ENCODE results near the gene TNFSF9.
A peak's percentile ranks its signal among the peaks of the same experiment; 100 is the strongest.

The TNFSF9 gene

GRCh38 chr19:6521718-6522646 is 8.8 kb upstream of the TNFSF9 start:
- H3K27me3 ChIP-seq: no peaks in the 10 kb centered on the region
- no peak for TF ChIP-seq Cebpa-rat (IDR thresholded peaks at IDR 0.05)
- H3K36me3 ChIP-seq: no peaks in the 10 kb centered on the region
- no peaks in the 10 kb centered on the region for H3K9me3 ChIP-seq
- peak overlapping the region; percentile 61 for H3K4me2 ChIP-seq
- no peak overlapping the region for H3K9ac ChIP-seq
- H3K27ac ChIP-seq: peak overlapping the region; percentile 28
- peaks cover 39% of the 10 kb centered on the region for H3K4me1 ChIP-seq
- H3K4me3 ChIP-seq: no peak overlapping the region
- H4K20me1 ChIP-seq: no peaks in the 10 kb centered on the region

GRCh38 chr19:6522712-6523111 is 8.1 kb upstream of the TNFSF9 start:
- Histone ChIP-seq H3K4me1 (peaks cover 39% of the 10 kb centered on the region), H3K9ac (no peak overlapping the region), H3K27me3 (no peaks in the 10 kb centered on the region), H3K4me2 (peak overlapping the region; percentile 61), H3K27ac (peak overlapping the region; percentile 28), H4K20me1 (no peaks in the 10 kb centered on the region), H3K4me3 (no peak overlapping the region), H3K9me3 (no peaks in the 10 kb centered on the region), H3K36me3 (no peaks in the 10 kb centered on the region)
- TF ChIP-seq Cebpa-rat (IDR thresholded peaks at IDR 0.05): no peak

- Histone ChIP-seq H3K27me3 (no peaks in the 10 kb centered on the region), H3K27ac (no peak overlapping the region), H3K9me3 (no peaks in the 10 kb centered on the region), H3K9ac (no peak overlapping the region), H3K4me1 (peaks cover 39% of the 10 kb centered on the region), H3K4me3 (no peak overlapping the region), H3K4me2 (no peak overlapping the region), H3K36me3 (no peaks in the 10 kb centered on the region), H4K20me1 (no peaks in the 10 kb centered on the region)
- no peak for TF ChIP-seq Cebpa-rat (IDR thresholded peaks at IDR 0.05)
These were observed 6.5 kb upstream of the TNFSF9 start for GRCh38 chr19:6524311-6524710.

- Histone ChIP-seq H3K27me3 (no peaks in the 10 kb centered on the region), H3K4me2 (peak overlapping the region; percentile 87), H3K4me1 (peaks cover 57% of the 10 kb centered on the region), H3K27ac (peak overlapping the region; percentile 74), H3K9ac (peak overlapping the region; percentile 49; the same call in 1 of the 2 replicates), H3K9me3 (no peaks in the 10 kb centered on the region), H3K36me3 (no peaks in the 10 kb centered on the region), H3K4me3 (no peak overlapping the region), H4K20me1 (peaks cover 11% of the 10 kb centered on the region; the same call in 1 of the 2 replicates)
- no peak for TF ChIP-seq Cebpa-rat (IDR thresholded peaks at IDR 0.05)
These were observed 2.8 kb upstream of the TNFSF9 start for GRCh38 chr19:6527893-6528543.

- Histone ChIP-seq H3K4me2 (peak overlapping the region; percentile 87), H3K36me3 (no peaks in the 10 kb centered on the region), H3K9ac (peak overlapping the region; percentile 49; the same call in 1 of the 2 replicates), H3K9me3 (no peaks in the 10 kb centered on the region), H3K27me3 (no peaks in the 10 kb centered on the region), H4K20me1 (peaks cover 11% of the 10 kb centered on the region; the same call in 1 of the 2 replicates), H3K4me1 (peaks cover 57% of the 10 kb centered on the region), H3K27ac (peak overlapping the region; percentile 74), H3K4me3 (no peak overlapping the region)
- no peak for TF ChIP-seq Cebpa-rat (IDR thresholded peaks at IDR 0.05)
These were observed 2.2 kb upstream of the TNFSF9 start for GRCh38 chr19:6528544-6529121.

GRCh38 chr19:6529351-6529750 is 1.5 kb upstream of the TNFSF9 start:
- no peak overlapping the region for H3K4me3 ChIP-seq
- H4K20me1 ChIP-seq: peaks cover 11% of the 10 kb centered on the region; the same call in 1 of the 2 replicates
- peak overlapping the region; percentile 87 for H3K4me2 ChIP-seq
- peaks cover 60% of the 10 kb centered on the region for H3K4me1 ChIP-seq
- peak overlapping the region; percentile 74 for H3K27ac ChIP-seq
- peaks cover under 1% of the 10 kb centered on the region; the same call in 1 of the 2 replicates for H3K36me3 ChIP-seq
- no peak for TF ChIP-seq Cebpa-rat (IDR thresholded peaks at IDR 0.05)
- no peaks in the 10 kb centered on the region for H3K9me3 ChIP-seq
- H3K9ac ChIP-seq: peak overlapping the region; percentile 49; the same call in 1 of the 2 replicates
- no peaks in the 10 kb centered on the region for H3K27me3 ChIP-seq

- Histone ChIP-seq H3K27me3 (no peaks in the 10 kb centered on the region), H3K4me3 (peak overlapping the region; percentile 97; the same call in 1 of the 2 replicates), H3K9ac (no peak overlapping the region; the same call in 1 of the 2 replicates), H3K4me1 (peaks cover 60% of the 10 kb centered on the region), H3K4me2 (peak overlapping the region; percentile 87), H3K9me3 (no peaks in the 10 kb centered on the region), H3K36me3 (peaks cover 6% of the 10 kb centered on the region), H4K20me1 (peaks cover 16% of the 10 kb centered on the region), H3K27ac (peak overlapping the region; percentile 95; the same call in 1 of the 2 replicates)
- no peak for TF ChIP-seq Cebpa-rat (IDR thresholded peaks at IDR 0.05)
These were observed 865 bp upstream of the TNFSF9 start for GRCh38 chr19:6529937-6530385.

- peaks cover 22% of the 10 kb centered on the region for H4K20me1 ChIP-seq
- peak overlapping the region; percentile 95 for H3K27ac ChIP-seq
- no peak for TF ChIP-seq Cebpa-rat (IDR thresholded peaks at IDR 0.05)
- H3K9ac ChIP-seq: peak overlapping the region; percentile 96
- peaks cover 17% of the 10 kb centered on the region for H3K36me3 ChIP-seq
- peak overlapping the region; percentile 97 for H3K4me3 ChIP-seq
- peak overlapping the region; percentile 87 for H3K4me2 ChIP-seq
- no peaks in the 10 kb centered on the region for H3K9me3 ChIP-seq
- no peaks in the 10 kb centered on the region for H3K27me3 ChIP-seq
- H3K4me1 ChIP-seq: peaks cover 70% of the 10 kb centered on the region
These were observed 533 bp downstream of the TNFSF9 start for GRCh38 chr19:6531163-6531955.

- Histone ChIP-seq H3K4me3 (peak overlapping the region; percentile 97), H3K36me3 (peaks cover 17% of the 10 kb centered on the region), H4K20me1 (peaks cover 22% of the 10 kb centered on the region), H3K4me1 (peaks cover 75% of the 10 kb centered on the region), H3K4me2 (peak overlapping the region; percentile 87), H3K27me3 (no peaks in the 10 kb centered on the region), H3K9me3 (no peaks in the 10 kb centered on the region), H3K9ac (peak overlapping the region; percentile 96), H3K27ac (peak overlapping the region; percentile 95)
- TF ChIP-seq Cebpa-rat (IDR thresholded peaks at IDR 0.05): no peak
These were observed 1.1 kb downstream of the TNFSF9 start for GRCh38 chr19:6531956-6532243.

Data from BLaER1 (cell line).